Endothelial cell (in vitro differentiated cells): ENCODE data around the gene SLIT2. TPM values are rescaled to one million over a fixed set of nuclear protein-coding genes. Genes with fewer than 3 reads are reported as not detected.

Source experiments
- DNase-seq: peaks from one replicate; pipeline ENCODE4 v3.0.0; 2021; ENCODE audit warnings: low spot score
- H3K27ac Mint-ChIP-seq: one replicate; pipeline ENCODE4 v1.8.0; 2021; ENCODE audit warnings: mixed read lengths, inconsistent platforms; ENCODE audit not compliant: unreplicated experiment
- H3K27me3 Mint-ChIP-seq: one replicate; pipeline ENCODE4 v1.8.0; 2021; ENCODE audit warnings: mild to moderate bottlenecking, moderate library complexity, mixed read lengths, inconsistent platforms; ENCODE audit not compliant: unreplicated experiment
- H3K36me3 Mint-ChIP-seq: one replicate; pipeline ENCODE4 v1.8.0; 2021; ENCODE audit warnings: mild to moderate bottlenecking, low read depth, mixed read lengths, inconsistent platforms; ENCODE audit not compliant: unreplicated experiment
- H3K4me1 Mint-ChIP-seq: one replicate; pipeline ENCODE4 v1.8.0; 2021; ENCODE audit warnings: mild to moderate bottlenecking, mixed read lengths, inconsistent platforms; ENCODE audit not compliant: unreplicated experiment
- H3K4me3 Mint-ChIP-seq: one replicate; pipeline ENCODE4 v1.8.0; 2021; ENCODE audit warnings: mild to moderate bottlenecking, mixed read lengths, inconsistent platforms; ENCODE audit not compliant: unreplicated experiment
- H3K9me3 Mint-ChIP-seq: one replicate; pipeline ENCODE4 v1.8.0; 2021; ENCODE audit warnings: mixed read lengths, inconsistent platforms; ENCODE audit not compliant: unreplicated experiment
- total RNA-seq: library from RNA; stranded (reverse); fragmentation: NEBNext Ultra II Directional; extraction: Animal tissue kit (Norgen Biotek cat#: 25700); gene quantifications from one replicate; pipeline ENCODE4 v1.2.1, GENCODE V29; 2021; ENCODE audit not compliant: unreplicated experiment
- TF ChIP-seq, protein P1 (sequence below): fragments of 200-600 bp; sonication (generic); IDR thresholded peaks from one replicate; pipeline ENCODE4 v1.5.0; 2021; ENCODE audit warnings: antibody characterized with exemption; ENCODE audit not compliant: unreplicated experiment

The SLIT2 gene
- total RNA-seq, 1 donor from 2014 or later, result 8.1 TPM

DNA sequence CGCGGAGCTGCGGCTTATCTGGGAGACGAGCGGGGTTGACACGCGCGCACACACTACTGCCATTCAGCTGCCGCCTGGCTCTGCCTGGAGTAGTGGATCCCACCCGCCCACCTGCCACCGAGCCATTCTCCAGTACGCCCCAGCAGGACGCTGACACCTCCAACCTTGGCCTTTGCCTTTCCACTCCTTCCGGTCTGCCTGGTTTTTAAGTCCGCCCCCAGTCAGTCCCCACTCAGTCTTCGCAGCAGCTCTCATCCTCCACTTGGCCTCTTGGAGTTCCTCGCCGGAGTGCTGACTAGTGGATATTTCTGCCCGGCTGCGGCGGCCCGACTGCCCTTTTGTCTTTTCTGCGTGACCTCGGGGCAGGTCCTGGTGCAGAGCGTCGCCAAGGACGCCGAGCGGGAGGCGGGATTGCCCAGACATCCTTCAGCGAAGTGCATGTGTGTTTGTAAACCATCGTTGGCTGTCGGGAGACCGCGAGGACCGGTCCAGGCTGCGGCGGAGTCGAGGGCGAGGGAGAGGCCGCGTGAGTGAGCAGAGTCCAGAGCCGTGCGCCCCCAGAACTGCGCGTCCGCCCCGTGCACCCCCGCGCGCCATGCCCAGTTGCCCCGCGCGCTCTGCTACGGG, 1.1 kb downstream of the SLIT2 start:
- Mint-ChIP-seq H3K27ac (peak overlapping the region; percentile 9), H3K36me3 (peaks cover 3% of the 10 kb centered on the region), H3K27me3 (peaks cover 21% of the 10 kb centered on the region), H3K4me1 (peaks cover 22% of the 10 kb centered on the region), H3K9me3 (no peaks in the 10 kb centered on the region), H3K4me3 (peak overlapping the region; percentile 89)
- peak; percentile 23 for DNase-seq
- TF ChIP-seq, protein P1, sequence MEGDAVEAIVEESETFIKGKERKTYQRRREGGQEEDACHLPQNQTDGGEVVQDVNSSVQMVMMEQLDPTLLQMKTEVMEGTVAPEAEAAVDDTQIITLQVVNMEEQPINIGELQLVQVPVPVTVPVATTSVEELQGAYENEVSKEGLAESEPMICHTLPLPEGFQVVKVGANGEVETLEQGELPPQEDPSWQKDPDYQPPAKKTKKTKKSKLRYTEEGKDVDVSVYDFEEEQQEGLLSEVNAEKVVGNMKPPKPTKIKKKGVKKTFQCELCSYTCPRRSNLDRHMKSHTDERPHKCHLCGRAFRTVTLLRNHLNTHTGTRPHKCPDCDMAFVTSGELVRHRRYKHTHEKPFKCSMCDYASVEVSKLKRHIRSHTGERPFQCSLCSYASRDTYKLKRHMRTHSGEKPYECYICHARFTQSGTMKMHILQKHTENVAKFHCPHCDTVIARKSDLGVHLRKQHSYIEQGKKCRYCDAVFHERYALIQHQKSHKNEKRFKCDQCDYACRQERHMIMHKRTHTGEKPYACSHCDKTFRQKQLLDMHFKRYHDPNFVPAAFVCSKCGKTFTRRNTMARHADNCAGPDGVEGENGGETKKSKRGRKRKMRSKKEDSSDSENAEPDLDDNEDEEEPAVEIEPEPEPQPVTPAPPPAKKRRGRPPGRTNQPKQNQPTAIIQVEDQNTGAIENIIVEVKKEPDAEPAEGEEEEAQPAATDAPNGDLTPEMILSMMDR, result no peak

DNA sequence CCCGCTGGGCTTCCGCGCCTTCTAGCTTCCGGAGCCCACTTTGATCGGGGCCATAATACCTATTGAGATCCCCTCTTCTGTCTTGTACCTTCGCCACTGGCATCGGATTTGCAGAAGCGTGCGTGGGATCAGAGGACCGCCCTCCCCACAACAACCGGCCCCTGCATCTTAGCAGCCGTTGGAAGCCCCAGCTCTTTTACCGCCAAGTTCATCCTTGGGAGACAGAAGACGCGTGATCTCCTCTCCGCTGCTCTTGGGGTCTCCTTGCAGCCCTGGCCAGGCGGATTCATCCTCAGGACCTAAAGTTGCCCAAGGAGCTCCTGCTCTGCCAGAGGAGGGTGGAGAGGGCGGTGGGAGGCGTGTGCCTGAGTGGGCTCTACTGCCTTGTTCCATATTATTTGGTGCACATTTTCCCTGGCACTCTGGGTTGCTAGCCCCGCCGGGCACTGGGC, 1.6 kb downstream of the SLIT2 start:
- peaks cover 21% of the 10 kb centered on the region for H3K27me3 Mint-ChIP-seq
- peaks cover 3% of the 10 kb centered on the region for H3K36me3 Mint-ChIP-seq
- peak overlapping the region; percentile 90 for H3K4me3 Mint-ChIP-seq
- no peaks in the 10 kb centered on the region for H3K9me3 Mint-ChIP-seq
- TF ChIP-seq, protein P1, result no peak
- peaks cover 22% of the 10 kb centered on the region for H3K4me1 Mint-ChIP-seq
- H3K27ac Mint-ChIP-seq, result no peak overlapping the region
- DNase-seq, result no peak

DNA sequence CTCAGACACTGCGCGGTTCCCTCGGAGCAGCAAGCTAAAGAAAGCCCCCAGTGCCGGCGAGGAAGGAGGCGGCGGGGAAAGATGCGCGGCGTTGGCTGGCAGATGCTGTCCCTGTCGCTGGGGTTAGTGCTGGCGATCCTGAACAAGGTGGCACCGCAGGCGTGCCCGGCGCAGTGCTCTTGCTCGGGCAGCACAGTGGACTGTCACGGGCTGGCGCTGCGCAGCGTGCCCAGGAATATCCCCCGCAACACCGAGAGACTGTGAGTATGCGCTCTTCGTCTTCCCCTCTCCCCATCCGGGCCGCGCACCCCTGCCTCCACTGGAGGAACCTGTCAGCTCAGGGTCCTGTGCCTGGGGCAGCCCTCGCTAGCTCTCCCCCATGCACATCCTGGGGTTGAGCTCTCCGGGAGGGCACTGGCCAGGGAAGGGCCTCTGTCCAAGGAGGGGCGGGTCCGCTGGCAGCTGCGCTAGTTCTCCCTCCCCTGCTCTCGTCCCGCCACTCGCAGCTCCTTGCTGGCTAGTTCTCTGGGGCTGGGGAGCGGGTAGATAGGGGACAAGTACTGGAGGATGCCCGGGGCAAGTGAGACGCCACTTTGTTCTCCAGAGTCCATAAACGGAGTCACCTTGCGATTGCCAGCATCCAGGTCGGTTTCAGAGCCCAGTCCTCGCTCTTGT, 2.2 kb downstream of the SLIT2 start:
- H3K27ac Mint-ChIP-seq, result no peak overlapping the region
- peaks cover 3% of the 10 kb centered on the region for H3K36me3 Mint-ChIP-seq
- TF ChIP-seq, protein P1, result no peak
- peaks cover 21% of the 10 kb centered on the region for H3K27me3 Mint-ChIP-seq
- peak; percentile 30 for DNase-seq
- H3K4me1 Mint-ChIP-seq, result peaks cover 22% of the 10 kb centered on the region
- no peaks in the 10 kb centered on the region for H3K9me3 Mint-ChIP-seq
- peak overlapping the region; percentile 90 for H3K4me3 Mint-ChIP-seq

DNA sequence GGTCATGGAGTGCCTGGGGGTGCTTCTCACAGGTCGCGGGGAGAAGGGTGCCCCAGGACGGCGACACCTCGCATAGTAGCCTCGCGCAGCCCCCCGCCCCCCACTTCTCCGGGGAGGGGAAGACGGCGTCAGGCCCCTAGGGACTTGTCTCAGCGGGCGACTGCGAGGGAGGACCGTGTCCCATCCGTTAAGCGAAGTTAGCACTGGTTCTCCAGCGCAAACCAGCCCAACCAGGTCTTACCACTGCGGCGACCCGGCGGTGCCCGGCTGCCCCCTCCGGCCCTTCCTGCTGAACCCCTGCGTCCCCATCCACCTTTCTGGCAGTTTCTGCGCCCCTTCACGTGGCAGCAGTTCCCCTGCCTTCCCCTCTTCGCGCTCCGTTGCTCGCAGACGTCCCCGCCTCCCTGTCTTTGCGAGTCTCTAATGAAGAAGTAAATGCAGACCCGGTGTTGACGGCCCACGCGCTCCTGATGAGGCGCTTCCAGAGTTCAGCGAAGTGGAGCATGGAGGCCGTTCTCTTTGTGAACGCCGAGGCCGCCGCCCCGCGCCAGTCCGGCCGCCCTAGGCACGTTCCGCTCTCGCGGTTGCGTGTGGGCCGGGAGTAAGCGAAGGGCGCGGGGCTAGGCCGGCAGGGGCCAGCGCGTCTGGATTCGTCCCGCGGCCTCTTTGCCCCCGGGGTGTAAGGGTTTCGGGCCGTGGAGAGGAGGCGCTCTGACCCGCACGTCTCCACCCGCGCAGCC, 3.0 kb downstream of the SLIT2 start:
- H3K27me3 Mint-ChIP-seq, result peaks cover 21% of the 10 kb centered on the region
- no peak overlapping the region for H3K27ac Mint-ChIP-seq
- peaks cover 22% of the 10 kb centered on the region for H3K4me1 Mint-ChIP-seq
- H3K9me3 Mint-ChIP-seq, result no peaks in the 10 kb centered on the region
- peak; percentile 49 for DNase-seq
- peak overlapping the region; percentile 90 for H3K4me3 Mint-ChIP-seq
- TF ChIP-seq, protein P1, result no peak
- peaks cover 3% of the 10 kb centered on the region for H3K36me3 Mint-ChIP-seq
